GM21529 (cell line): ENCODE data around the gene NCAM1.

ENCODE experiments used
- ATAC-seq: cut with Tn5 transposase; IDR thresholded peaks from one replicate; pipeline ENCODE4 v1.9.1; 2021; ENCODE audit not compliant: unreplicated experiment

NCAM1 gene

DNA sequence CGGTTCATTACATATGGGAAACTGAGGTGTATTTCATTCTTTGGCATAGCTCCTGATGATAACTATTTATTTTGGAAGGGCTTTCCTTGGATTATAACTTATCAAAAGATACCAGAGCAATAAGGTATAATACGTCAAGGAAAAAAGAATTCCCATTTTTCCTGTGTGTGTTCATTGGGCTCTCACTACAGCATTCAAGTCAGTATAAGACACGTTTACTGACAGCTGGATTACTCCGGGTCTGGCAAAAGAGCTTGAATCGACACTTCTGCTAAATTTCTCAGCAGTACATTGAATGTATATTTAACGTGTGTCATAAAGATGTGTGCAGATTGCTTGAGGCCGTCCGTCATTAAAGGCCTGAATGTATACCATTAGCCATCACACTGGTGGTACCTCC is 163.4 kb downstream of the NCAM1 start:
- ATAC-seq = no peak

DNA sequence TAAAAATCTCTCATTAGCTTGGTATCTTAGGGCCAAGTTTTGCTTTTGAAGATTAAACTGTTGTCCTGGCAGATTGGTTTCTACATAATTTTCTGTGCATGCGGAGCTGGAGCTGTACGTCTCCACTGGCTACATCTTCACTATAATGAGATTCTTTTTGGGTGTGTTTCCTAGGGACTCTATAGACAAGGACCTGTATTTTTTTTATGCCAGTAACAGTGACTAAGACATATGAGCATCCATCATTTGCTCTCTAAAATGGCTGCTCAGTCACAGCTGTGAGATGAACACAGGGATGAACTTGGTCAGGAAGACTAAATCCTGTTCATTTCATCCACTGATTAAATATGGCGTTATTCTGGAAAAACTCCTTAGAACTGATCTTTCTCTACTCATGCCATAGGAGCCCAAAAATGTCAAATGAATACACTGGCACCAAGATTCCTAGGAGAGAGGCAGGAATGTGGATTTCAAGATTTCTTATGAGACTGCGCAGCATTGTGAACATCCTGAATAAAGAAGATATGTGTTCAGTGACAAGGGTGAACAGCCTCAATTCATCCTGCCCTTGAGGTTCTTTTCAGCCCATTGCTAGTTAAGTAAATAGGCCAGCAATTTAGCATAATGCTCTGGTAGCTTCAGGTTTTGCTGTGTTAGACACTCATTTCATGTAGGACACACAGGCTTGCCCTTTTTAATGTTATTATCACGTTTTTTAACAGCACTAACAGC is 168.2 kb downstream of the NCAM1 start:
- ATAC-seq = no peak

DNA sequence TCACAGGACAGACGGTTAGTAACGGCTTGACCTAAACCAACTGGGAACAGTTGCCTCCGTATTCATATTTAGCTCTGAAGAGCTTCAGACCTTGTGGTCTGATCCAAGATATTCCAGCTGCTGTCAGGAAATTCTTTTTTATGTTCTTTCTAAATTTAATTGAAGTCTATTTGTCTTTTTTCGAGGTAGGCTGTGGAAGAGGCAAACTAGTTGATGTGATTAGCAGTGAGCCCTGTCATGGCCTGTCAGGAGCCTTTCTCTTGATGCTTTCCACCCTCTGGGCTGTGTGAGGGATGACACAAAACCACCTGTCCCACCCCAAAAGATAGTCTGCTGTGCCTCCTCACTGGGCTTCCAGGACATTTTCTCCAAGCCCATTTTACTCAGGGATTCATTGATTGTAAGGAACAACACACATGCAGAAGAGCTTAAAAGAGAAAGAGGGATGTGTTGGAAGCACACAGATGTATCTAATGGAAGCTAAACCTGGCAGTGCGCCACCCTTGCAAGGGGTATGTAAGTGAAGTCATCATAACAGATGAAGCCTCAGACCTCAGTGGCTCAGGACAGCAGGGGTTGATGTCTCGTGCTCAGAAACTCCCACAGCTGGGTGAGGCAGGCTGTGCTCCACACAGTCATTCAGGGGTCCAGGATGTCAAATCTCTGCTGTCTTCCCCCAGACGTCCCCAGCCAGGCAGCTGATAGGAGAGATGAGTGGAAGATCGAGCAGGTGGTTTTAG is 170.0 kb downstream of the NCAM1 start:
- ATAC-seq = no peak

DNA sequence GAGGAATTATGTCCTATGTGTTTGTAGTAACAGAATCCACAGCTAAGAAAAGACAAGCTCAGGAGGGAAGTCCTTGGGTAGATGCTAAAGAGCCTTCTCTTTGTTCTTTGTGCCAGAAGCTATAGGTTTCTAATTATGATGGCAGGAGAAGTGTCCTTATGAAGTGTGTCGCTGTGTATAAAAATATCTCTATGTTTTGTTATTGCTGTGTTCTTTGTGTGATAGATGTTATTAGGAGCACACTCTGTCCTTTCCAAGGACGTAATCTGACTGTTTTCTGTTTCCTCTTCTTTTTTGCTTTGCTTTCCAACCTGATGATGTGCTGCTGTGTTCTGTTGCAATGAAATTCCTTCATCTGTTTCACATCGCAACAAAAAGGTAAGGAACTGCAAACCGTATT is 171.9 kb downstream of the NCAM1 start:
- ATAC-seq = no peak

DNA sequence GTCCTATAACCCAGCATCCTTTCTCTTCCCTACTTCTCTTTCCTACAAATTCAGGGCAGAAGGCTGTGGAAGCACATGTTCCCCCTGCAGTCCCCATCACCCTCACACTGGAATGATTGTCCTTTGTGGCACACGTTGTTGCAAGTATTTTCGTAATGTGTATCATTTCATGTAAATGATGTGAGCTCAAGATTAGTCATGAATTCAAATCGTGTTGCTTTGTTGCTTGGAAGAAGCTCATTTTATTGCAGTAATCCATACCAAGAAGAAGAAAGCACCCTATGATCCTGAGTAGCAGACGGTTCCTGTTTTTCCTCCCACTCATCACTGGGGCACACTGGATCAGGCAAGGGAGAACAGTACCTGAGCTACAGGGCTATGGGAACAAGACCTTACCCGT is 173.4 kb downstream of the NCAM1 start:
- no peak for ATAC-seq

DNA sequence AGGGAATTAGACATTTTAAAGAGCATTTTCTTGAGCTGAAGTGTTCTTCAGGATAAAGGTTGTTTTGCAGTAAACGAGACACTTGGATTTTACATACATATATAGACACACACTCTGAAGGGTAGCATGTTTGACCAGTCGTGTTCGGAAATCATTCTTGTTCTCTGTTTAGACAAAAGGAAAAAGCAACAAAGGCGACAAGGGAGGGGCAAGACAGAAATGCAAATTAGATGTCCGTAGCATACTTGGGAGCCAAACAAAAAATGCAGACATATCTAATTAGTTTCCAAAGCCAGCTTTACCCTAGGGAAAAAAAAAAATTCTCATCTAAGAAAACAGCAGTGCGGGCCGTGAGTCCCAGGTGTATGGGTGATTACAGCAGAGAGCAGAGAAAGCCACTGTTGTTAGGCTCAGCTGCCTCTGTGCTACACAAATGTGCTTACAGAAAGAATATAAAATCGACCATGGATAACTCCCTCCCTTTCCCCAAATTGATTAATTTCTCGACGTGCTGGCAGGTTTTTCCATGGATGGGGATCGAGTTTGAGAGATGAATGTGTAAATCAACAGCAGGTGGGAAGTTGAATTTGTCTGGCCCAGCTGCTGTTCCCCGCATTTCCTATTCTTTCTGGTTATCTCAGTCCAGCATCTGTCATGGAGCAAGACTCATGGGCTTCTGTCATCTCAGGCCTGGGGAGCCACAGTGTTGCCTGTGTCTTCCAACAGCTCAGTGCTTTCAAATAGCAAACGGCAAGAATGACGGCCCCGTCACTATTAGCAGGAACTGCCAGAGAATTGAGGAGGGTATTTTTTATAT is 176.7 kb downstream of the NCAM1 start:
- ATAC-seq = no peak

DNA sequence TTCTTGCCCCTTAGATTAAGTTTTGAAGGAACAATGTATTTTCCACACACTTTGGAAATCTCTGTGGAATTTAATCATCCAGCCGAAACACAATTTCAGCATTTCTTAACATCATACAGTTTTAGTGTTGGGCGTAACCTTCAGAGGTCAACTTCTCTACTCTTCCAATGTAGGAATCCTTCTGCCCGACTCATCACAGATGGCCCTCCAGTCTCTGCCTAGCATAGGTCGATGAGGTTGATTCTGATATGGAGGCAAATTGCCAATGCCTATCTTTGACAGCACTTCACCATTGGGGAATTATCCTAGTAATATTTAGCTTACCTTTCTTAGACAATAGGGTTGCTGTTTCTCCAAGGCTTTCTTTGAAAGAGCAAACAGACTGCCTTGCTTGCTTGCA is 177.5 kb downstream of the NCAM1 start:
- ATAC-seq = no peak

DNA sequence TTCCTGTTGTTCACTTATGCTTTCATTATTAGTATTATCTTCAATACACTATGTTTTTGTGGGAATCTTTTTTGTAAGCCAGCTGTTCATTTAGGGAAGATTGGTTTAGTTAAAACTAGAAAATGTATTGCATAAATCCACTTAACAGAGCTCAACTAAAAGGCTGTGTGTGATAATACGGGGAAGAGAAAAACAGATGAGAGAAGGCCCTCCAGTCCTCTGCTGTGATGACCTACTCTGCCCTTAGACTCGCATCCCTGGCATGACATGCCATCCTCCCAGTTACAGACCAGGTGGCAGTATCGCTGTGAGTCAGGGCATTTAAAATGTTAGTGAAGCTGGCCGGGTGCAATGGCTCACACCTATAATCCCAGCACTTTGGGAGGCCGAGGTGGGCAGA is 179.8 kb downstream of the NCAM1 start:
- no peak for ATAC-seq

DNA sequence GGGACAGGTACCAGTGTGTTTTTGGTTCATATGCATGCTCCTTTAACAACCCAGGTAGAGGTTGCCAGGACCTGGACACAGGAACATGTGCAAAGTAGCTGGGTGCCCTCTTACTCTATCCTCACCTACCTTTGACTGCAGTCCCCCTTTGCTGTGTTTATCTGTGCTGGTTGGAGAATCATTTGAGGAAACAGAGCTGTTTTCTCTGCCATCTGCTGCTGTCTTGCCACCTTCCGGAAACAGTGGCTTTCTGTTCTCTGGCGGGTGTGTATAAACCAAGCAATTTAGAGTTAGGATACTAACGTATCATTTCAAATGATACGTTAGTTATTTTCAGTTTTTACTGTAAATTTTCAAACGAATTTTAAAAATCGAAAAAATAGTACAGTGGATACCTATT is 181.3 kb downstream of the NCAM1 start:
- no peak for ATAC-seq

DNA sequence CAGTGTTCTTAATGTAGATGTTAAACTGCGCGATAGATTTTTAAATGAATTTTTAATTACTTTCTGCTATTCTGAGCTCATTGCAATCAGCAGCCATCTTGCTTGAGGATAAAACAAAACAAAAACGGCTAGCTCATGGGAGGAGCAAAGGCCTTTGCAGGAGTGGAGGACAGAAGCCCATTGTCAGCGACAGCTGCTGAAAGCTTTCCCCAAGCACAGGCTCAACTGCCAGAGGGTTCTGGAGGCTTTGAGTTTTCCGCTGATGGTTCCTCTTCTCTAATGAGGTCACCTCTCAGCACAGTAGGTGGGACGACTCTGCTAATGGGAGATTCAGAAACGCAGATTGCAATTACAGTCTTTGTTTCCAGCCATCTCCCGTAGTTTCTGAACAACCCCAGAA is 186.0 kb downstream of the NCAM1 start:
- no peak for ATAC-seq

DNA sequence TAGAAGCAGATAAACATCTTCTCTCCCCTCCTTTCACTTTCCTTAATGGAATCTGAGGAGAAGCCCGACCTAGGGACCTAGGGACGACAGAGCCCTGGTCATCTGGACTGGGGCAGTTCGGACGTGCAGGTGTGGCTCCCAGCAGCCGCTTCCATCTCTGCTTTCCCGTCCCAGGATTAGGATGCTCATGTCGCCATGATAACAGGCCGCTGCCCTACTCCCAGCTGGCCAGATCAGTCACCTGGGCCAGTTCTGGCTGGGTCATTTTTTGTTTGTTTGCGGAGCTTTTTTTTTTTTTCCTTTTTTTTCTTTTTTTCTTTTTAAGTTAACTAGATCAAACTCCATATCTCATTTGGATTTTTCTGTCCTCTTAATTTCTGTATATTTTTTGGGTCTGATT is 186.9 kb downstream of the NCAM1 start:
- no peak for ATAC-seq

DNA sequence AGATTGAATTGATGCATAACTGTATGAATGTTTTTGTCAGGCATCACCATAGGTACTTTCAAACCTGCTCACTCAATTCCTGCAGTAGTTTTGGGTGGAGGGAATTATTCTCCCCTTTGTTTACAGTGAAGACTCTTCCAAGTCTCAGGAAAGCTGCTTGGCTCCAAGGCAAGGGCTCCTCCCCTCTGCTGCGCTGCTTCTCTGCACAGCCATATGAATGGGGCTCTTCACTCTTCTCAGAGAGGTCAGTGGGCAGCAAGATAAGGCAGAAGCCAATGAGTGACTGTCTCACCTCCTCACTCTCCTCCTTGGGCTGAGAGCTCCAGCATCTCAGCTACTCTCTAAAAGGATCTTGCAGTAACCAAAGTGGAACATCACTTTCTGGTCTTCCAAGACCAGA is 187.4 kb downstream of the NCAM1 start:
- no peak for ATAC-seq

DNA sequence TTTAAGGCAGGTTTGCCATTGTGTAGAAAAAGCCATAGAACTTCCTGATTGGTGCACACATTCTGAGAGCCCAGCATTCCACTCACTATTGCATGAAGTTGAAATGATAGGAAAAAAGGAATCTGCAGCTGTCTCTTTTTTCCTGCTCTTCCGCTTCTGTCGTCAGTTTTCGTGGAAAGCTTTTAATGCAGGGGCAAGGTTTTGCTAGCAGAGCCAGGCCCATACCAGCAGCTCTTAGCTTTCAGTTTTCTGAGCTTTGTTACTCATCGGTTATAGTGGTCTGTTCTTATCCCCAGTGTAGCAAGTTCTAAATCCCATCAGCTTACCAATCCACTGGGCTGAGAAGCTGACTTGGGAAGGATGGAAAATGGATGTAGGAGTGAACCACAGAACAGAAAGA is 190.3 kb downstream of the NCAM1 start:
- ATAC-seq = no peak

DNA sequence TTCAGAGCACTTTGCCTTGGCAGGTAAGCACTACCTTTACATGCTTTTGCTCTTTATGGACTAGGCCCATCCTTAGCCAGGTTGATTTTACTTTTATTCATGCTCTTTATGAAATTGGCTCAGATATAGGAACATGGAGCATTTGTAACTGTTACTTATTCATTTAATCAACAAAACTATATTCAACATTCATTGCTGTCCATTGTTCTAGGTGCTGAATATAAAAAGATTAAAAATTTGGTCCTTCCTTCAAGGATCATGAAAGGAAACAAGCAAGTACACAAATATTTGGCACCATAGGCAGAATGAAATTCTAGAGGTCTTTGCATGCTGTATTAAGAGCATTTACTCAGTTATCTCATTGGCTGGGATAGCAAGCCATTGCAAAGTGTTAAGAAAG is 191.3 kb downstream of the NCAM1 start:
- no peak for ATAC-seq

DNA sequence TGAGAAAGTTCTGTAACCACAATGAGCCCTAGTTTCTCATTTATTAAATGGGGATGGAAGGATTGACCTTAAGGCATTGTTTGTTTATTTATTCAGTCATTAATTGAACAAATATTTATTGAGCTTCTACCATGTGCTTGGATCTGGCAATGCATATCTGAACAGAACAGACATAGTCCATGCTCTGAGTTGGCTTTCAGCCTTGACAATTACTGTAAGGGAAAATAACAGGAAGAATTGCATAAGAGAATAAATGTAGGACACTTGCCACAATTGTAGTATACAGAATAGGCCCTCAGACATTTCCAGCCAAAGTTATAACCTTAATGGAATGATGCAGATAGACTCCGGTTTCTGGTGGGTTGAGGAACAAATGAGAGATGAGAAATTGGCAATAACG is 192.6 kb downstream of the NCAM1 start:
- ATAC-seq = no peak

DNA sequence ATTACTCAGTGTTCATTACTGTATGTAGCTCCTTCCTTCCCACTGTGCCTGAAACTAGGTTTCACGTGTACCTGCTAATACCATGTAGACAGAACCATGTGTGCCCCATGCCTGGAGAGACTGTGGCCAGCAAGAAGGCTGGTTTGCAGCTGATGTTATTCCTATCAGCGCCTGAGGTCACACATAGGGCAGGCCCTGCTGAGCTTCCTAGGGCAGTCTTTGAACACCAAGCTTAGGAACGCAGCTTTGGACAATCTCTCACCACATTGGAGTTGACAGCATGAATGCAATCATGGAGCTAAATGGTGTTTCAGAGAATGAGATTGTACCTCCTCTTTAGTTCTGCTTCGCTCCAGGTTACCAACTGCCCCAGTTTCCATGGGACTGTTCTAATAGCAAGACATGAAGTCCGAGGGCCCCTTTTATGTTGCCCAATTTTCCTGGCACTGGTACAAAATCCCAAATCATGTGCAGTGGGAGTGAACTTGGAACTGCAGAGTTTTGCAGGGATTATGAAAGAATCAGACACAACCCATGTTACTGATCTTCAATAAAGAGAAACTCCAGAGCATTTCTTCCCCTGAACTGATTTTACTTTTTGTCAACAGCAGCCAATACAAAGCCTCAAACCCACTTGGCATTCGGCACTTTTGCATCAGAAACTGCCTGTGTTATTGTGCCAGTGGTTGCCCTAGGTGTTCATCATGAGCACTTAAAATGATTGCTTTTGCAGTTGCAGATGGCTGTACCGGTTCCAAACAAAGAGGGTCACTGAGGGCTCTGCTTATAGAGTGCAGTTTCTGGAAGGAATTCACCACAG is 199.0 kb downstream of the NCAM1 start:
- no peak for ATAC-seq

DNA sequence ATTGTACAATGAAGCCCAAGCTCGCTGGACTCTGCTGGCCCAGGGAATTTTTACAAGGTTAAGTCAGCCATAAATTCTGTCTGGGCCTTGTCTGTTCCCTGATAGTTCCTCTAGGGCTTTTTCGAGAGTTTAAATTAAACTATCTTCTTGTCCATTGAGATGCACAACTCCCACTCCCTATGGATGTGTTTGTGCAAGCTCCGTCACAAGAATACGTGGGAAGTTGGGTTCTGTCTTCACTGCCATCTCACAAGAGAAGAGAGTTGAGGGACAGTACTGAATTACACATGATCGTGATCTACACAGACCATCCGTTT is 199.5 kb downstream of the NCAM1 start:
- ATAC-seq = no peak

DNA sequence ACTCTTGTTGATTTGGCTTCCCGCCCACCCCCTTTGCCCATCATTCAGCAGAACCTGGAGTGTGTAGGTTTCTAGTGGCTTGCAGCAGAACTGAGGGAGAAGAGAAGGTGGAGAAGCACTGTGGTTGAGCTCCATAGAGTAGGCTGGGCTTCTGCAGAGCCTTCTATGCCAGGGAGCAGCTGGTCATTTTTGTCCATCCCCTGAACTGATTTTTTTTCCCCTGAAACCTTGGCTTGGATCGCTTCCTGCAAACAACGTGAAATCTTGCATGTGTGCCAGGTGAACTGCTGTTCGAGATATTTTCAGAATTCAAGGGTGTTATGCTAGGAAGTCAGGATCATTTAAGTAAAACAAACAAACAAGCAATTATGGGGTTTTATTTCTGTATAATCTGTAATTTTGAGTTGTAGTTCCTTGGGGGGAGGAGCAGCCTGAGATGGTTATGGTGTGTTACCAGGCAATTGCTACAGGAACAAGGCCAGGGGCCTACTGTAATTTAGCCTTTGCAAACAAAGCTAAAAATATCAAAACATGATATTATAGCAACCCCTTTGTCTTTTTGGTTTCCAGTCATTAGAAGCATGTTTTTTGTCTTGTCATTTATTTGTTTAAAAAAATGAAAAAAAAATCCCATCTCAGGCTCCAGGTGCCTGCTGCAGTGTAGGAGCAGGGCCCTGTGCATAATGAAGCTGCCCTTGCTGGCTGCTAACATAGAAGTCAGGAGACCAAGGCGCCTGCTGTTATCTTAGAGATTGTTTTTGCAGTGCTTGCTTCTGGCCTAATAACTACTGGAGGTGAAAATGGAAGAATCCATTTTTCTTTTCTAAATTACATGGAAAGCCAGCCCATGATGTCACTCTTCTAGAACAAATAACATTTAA is 200.7 kb downstream of the NCAM1 start:
- ATAC-seq = no peak

DNA sequence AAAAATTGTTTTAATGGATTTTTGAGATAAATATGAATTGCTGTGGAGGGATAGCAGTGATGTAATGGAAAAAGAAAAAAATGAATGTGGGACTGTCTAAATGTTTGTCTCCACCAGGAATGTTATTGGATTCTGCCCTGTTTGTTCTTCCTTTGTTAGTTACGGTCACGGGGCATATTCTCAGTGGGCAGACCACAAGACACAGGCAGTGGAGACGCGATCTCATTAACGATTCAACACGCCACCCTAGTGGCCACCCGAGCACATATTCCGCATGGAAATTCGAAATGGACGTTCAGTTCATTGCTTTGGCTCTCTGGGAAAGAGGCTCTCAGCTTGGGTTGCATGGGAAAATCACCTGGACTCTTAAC is 201.4 kb downstream of the NCAM1 start:
- no peak for ATAC-seq

DNA sequence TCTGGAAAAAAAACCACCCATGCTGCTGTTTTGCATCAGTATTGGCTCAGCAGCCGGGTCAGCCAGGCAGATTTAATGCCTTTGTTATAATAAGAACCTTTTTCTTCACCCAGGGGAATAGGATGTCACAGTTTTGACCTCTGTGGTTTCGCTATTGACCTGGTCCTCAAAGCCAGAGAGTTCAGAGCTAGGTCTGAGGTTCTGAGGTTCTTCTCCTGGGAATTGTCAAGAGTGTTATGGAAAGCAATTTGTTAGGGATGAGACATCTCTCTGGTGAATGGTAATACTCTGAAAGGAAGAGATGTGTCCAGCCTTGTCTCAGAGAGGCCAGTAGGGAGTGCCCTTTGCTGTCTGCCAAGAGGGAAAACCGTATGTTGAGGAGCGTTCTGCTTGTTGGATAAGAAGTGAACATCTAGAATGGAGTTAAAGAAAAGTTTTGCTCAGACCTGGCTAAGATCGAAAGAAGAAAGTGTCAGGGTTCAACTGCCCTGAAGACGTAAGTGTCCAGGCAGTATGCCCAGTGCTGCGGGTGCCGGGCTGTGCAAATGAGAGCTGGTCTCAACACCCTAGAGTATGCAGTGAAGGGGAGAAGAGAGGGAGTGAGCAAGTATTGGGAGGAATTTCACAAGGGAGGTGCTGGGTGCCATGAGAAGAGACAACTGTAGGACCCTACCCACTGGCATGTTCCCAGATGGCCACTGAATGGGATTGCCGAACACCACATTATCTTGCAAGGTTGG is 202.2 kb downstream of the NCAM1 start:
- ATAC-seq = no peak
